WTC11 (cell line): ENCODE results near the gene CNDP2.

Experiments used
- CREB1 ChIP-seq: sonication (generic); formaldehyde crosslinking; IDR thresholded peaks from 2 replicates; pipeline ENCODE4 v1.8.0; 2023; ENCODE audit warnings: mild to moderate bottlenecking, missing genetic modification reagents
- CTCF ChIP-seq: fragments of 200-600 bp; IDR thresholded peaks from 2 replicates; pipeline ENCODE4 v1.8.0; 2022; ENCODE audit warnings: antibody characterized with exemption
- E2F4 ChIP-seq: sonication (generic); formaldehyde crosslinking; IDR thresholded peaks from 2 replicates; pipeline ENCODE4 v1.8.1; 2022; ENCODE audit warnings: low read depth, mild to moderate bottlenecking, moderate library complexity, missing genetic modification reagents, borderline replicate concordance
- MAX ChIP-seq: sonication (generic); formaldehyde crosslinking; IDR thresholded peaks from 2 replicates; pipeline ENCODE4 v1.8.0; 2022; ENCODE audit warnings: mild to moderate bottlenecking, missing genetic modification reagents
- OVOL2 ChIP-seq: fragments of 250-450 bp; sonication (Bioruptor Pico); IDR thresholded peaks from 2 replicates; pipeline ENCODE4 v1.9.0; 2021; ENCODE audit warnings: mild to moderate bottlenecking, borderline replicate concordance
- RELA ChIP-seq: sonication (generic); formaldehyde crosslinking; IDR thresholded peaks from 2 replicates; pipeline ENCODE4 v1.8.1; 2022; ENCODE audit warnings: missing genetic modification reagents, mild to moderate bottlenecking, borderline replicate concordance
- USF1 ChIP-seq: sonication (generic); formaldehyde crosslinking; IDR thresholded peaks from 2 replicates; pipeline ENCODE4 v1.8.0; 2022; ENCODE audit warnings: mild to moderate bottlenecking, missing genetic modification reagents
- ZNF138 ChIP-seq: sonication (generic); formaldehyde crosslinking; conservative IDR thresholded peaks from 2 replicates; pipeline ENCODE4 v1.8.1; 2022; ENCODE audit warnings: mild to moderate bottlenecking, moderate library complexity, missing genetic modification reagents
- ZNF281 ChIP-seq: sonication (generic); formaldehyde crosslinking; IDR thresholded peaks from 2 replicates; pipeline ENCODE4 v1.8.0; 2023; ENCODE audit warnings: mild to moderate bottlenecking, missing genetic modification reagents
- TF ChIP-seq, protein P1 (sequence below): sonication (generic); formaldehyde crosslinking; IDR thresholded peaks from 2 replicates; pipeline ENCODE4 v1.8.1; 2022; ENCODE audit warnings: mild to moderate bottlenecking, moderate library complexity, missing genetic modification reagents
- TF ChIP-seq, protein P2 (sequence below): sonication (generic); formaldehyde crosslinking; IDR thresholded peaks from 2 replicates; pipeline ENCODE4 v1.8.1; 2022; ENCODE audit warnings: low read depth, missing genetic modification reagents, borderline replicate concordance

DNA sequence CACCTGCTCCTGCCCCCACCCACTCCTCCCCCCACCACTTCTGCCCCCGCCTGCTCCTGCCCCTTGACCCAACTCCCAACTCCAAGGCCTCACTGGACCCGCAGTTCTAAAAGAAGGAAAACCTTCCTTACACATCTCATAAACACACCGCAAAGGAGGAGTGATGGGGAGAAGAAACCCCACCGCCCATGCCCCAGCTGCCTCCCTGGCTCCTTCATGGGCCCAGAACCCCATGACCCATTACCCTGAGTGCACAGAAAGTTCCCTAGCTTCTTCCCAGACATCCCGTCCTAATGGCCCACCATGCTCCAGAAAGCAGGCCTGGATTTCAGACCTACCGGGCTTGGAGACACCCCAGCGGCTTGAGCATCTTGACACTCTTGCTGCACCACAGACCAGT, 17.8 kb upstream of the CNDP2 start:
- no peak for TF ChIP-seq E2F4 (CRISPR knock-in tag)
- no peak for TF ChIP-seq USF1
- no peak for TF ChIP-seq ZNF281
- TF ChIP-seq, protein P1, sequence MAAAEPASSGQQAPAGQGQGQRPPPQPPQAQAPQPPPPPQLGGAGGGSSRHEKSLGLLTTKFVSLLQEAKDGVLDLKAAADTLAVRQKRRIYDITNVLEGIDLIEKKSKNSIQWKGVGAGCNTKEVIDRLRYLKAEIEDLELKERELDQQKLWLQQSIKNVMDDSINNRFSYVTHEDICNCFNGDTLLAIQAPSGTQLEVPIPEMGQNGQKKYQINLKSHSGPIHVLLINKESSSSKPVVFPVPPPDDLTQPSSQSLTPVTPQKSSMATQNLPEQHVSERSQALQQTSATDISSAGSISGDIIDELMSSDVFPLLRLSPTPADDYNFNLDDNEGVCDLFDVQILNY (CRISPR knock-in tag): no peak
- no peak for TF ChIP-seq MAX (CRISPR knock-in tag)
- TF ChIP-seq OVOL2: no peak
- TF ChIP-seq CTCF: no peak
- TF ChIP-seq CREB1 (CRISPR knock-in tag): no peak
- no peak for TF ChIP-seq RELA (CRISPR knock-in tag)
- TF ChIP-seq, protein P2, sequence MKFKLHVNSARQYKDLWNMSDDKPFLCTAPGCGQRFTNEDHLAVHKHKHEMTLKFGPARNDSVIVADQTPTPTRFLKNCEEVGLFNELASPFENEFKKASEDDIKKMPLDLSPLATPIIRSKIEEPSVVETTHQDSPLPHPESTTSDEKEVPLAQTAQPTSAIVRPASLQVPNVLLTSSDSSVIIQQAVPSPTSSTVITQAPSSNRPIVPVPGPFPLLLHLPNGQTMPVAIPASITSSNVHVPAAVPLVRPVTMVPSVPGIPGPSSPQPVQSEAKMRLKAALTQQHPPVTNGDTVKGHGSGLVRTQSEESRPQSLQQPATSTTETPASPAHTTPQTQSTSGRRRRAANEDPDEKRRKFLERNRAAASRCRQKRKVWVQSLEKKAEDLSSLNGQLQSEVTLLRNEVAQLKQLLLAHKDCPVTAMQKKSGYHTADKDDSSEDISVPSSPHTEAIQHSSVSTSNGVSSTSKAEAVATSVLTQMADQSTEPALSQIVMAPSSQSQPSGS (CRISPR knock-in tag): no peak
- no peak for TF ChIP-seq ZNF138 (CRISPR knock-in tag)
